BJ (cell line): ENCODE data around the gene TXNL4B. TPM values are rescaled to one million over a fixed set of nuclear protein-coding genes. Genes with fewer than 3 reads are reported as not detected.

Source experiments
- CTCF ChIA-PET: fragments of 350-600 bp; formaldehyde crosslinking; extraction: SDS; loops from one replicate; lab custom pipeline; 2021; ENCODE audit warnings: antibody characterized with exemption, inconsistent platforms; lab: Yijun Ruan, JAX
- POLR2A ChIA-PET: fragments of 300-600 bp; sonication (Branson Sonifier 250); formaldehyde crosslinking; extraction: SDS; loops from one replicate; lab custom pipeline; 2021; ENCODE audit warnings: antibody characterized with exemption; lab: Charles Lee
- DNase-seq: peaks from one replicate; pipeline ENCODE4 v3.0.0-alpha.2; 2011; ENCODE audit warnings: low read depth
- H3K27me3 ChIP-seq: 2 replicates; pipeline ENCODE4 v1.6.0; 2011; ENCODE audit warnings: low read length; ENCODE audit not compliant: control insufficient read depth, insufficient read depth
- H3K36me3 ChIP-seq: 2 replicates; pipeline ENCODE4 v1.5.1; 2011; ENCODE audit warnings: low read length; ENCODE audit not compliant: control insufficient read depth, insufficient read depth
- H3K4me3 ChIP-seq: 2 replicates; pipeline ENCODE4 v1.5.1; 2011; ENCODE audit warnings: low read depth, mild to moderate bottlenecking, control low read depth, low read length
- CTCF ChIP-seq: IDR thresholded peaks from 2 replicates; pipeline ENCODE4 v1.5.1; 2011; ENCODE audit warnings: low read depth, mild to moderate bottlenecking, control low read depth, inconsistent platforms, low read length, moderate library complexity; ENCODE audit not compliant: insufficient read depth
- polyA plus RNA-seq: library from polyadenylated mRNA; depleted of rRNA; stranded (reverse); fragments of >200 nt; gene quantifications from 2 replicates; pipeline ENCODE4 v1.2.3, GENCODE V29; 2011

The TXNL4B gene
- polyA plus RNA-seq, 1 experiment = 8.3 TPM

- H3K4me3 ChIP-seq = no peak overlapping the region
- POLR2A ChIA-PET = no interaction called here
- no peaks in the 10 kb centered on the region for H3K27me3 ChIP-seq
- TF ChIP-seq CTCF = no peak
- no peak for DNase-seq
- no peaks in the 10 kb centered on the region for H3K36me3 ChIP-seq
- CTCF ChIA-PET = no interaction called here
Observed at GRCh38 chr16:72137380-72138063, 44.1 kb upstream of the TXNL4B start.

DNA sequence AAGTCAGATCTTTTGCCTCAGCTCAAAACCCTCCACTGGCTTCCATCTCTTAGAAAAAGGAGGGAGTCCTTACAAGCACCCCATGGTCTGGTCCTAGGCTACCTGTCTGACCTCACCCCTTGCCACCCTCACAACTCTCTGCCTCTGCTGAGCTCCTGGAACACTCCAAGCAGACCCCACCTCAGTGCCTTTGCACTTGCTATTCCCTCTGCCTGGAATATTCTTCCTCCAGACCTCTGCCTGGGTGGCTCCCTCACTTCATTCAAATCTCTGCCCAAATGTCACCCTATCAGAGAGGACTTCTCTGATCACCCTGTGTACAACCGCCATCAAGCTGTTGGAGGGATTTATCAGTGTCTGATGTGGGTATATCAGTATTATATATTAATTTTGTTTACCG lies 41.1 kb upstream of the TXNL4B start:
- Histone ChIP-seq H3K4me3 (no peak overlapping the region), H3K36me3 (no peaks in the 10 kb centered on the region), H3K27me3 (no peaks in the 10 kb centered on the region)
- ChIA-PET POLR2A (no interaction called here), CTCF (interaction anchor here (3.3 kb wide), 1 partner anchor 10 kb away, joined by 14 read pairs; no protein-coding TSS in a partner anchor)
- no peak for TF ChIP-seq CTCF
- no peak for DNase-seq

GRCh38 chr16:72132726-72133125 lies 39.3 kb upstream of the TXNL4B start:
- ChIA-PET POLR2A (no interaction called here), CTCF (no interaction called here)
- no peak for DNase-seq
- no peaks in the 10 kb centered on the region for H3K27me3 ChIP-seq
- H3K4me3 ChIP-seq = no peak overlapping the region
- no peaks in the 10 kb centered on the region for H3K36me3 ChIP-seq
- TF ChIP-seq CTCF = no peak

GRCh38 chr16:72131036-72131435 lies 37.6 kb upstream of the TXNL4B start:
- ChIA-PET POLR2A (no interaction called here), CTCF (interaction anchor here (1.7 kb wide), 1 partner anchor 1825 kb away, joined by 4 read pairs; no protein-coding TSS in a partner anchor)
- no peak for DNase-seq

More at GRCh38 chr16:72131036-72131435, 37.6 kb upstream of the TXNL4B start:
- Histone ChIP-seq H3K4me3 (no peak overlapping the region), H3K27me3 (no peaks in the 10 kb centered on the region), H3K36me3 (no peaks in the 10 kb centered on the region)
- TF ChIP-seq CTCF = no peak
